ENCODE measurements around the gene EIF4G2. TPM values are rescaled to one million over a fixed set of nuclear protein-coding genes. Genes with fewer than 3 reads are reported as not detected.

Gene EIF4G2
- total and polyA plus RNA-seq, 8 donors = 88.6 to 475 (median 313) TPM

DNA sequence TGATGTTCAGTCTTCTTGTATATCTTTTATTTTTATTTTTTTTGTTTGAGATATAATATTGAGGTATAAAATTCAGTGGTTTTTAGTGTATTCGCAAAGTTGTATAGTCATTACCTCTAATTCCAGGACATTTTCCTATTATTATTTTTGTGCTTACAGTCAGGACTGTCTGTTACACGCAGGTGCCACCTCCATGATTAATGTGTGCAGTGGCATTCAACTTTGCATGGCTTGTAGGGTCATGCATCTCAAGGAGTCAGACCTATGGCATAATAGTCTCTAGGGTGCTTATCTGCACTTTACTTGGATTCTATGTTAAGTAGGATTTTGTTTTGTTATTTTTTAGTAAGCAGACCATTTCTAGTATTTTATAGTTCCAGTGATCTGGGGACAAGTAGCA lies 56.7 kb downstream of the EIF4G2 start:
- Histone ChIP-seq H3K36me3 (peaks cover 0 to 18% (median 6%) of the 10 kb centered on the region in 3 donors), H3K4me1 (peaks cover 0 to 7% (median 0%) of the 10 kb centered on the region in 3 donors), H3K27me3 (no peaks in the 10 kb centered on the region), H3K4me3 (peak overlapping the region; percentile 62 to 86 (median 76)), H3K27ac (no peak overlapping the region), H3K9me3 (no peaks in the 10 kb centered on the region)
- no peak for ATAC-seq
- 14 to 28% methylated on average over 2 of the region's 2 CpGs for WGBS, 2 donors
- TF ChIP-seq, protein P1, sequence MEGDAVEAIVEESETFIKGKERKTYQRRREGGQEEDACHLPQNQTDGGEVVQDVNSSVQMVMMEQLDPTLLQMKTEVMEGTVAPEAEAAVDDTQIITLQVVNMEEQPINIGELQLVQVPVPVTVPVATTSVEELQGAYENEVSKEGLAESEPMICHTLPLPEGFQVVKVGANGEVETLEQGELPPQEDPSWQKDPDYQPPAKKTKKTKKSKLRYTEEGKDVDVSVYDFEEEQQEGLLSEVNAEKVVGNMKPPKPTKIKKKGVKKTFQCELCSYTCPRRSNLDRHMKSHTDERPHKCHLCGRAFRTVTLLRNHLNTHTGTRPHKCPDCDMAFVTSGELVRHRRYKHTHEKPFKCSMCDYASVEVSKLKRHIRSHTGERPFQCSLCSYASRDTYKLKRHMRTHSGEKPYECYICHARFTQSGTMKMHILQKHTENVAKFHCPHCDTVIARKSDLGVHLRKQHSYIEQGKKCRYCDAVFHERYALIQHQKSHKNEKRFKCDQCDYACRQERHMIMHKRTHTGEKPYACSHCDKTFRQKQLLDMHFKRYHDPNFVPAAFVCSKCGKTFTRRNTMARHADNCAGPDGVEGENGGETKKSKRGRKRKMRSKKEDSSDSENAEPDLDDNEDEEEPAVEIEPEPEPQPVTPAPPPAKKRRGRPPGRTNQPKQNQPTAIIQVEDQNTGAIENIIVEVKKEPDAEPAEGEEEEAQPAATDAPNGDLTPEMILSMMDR (IDR thresholded peaks at IDR 0.05) = no peak
- no peak for FAIRE-seq
- intact Hi-C loops (cut with DNase I) = no loop called here
- no peak for DNase-seq

DNA sequence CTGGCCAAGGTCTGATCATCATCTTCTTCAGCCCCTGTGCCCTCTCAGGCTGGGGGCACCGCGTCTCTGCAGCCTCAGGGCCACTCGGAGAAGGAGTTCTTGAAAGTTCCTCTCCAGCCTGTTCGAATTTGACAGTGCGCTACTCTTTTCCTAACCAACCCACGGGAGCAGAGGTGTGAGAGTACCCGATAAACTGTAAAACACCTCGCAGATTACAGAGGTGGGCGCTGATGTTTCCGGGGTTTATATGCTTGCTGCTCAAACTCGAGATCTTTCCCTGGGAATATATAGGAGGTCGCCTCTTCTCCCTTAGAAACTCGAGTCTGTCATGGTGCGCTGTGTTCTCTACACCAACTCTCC lies 57.2 kb downstream of the EIF4G2 start:
- ATAC-seq (peak; percentile 15 to 40 (median 28)), DNase-seq (no peak), FAIRE-seq (no peak)
- intact Hi-C loops (cut with DNase I) = no loop called here
- WGBS, 2 donors = 0% methylated on average over 14 of the region's 14 CpGs
- peak overlapping the region; percentile 62 to 86 (median 76) for H3K4me3 ChIP-seq
- peaks cover 0 to 7% (median 0%) of the 10 kb centered on the region in 3 donors for H3K4me1 ChIP-seq
- peak overlapping the region; percentile 65 to 95 (median 87) for H3K27ac ChIP-seq
- H3K27me3 ChIP-seq = no peaks in the 10 kb centered on the region
- no peaks in the 10 kb centered on the region for H3K9me3 ChIP-seq
- peaks cover 0 to 13% (median 6%) of the 10 kb centered on the region in 3 donors for H3K36me3 ChIP-seq
- TF ChIP-seq, protein P1 (IDR thresholded peaks at IDR 0.05) = no peak

DNA sequence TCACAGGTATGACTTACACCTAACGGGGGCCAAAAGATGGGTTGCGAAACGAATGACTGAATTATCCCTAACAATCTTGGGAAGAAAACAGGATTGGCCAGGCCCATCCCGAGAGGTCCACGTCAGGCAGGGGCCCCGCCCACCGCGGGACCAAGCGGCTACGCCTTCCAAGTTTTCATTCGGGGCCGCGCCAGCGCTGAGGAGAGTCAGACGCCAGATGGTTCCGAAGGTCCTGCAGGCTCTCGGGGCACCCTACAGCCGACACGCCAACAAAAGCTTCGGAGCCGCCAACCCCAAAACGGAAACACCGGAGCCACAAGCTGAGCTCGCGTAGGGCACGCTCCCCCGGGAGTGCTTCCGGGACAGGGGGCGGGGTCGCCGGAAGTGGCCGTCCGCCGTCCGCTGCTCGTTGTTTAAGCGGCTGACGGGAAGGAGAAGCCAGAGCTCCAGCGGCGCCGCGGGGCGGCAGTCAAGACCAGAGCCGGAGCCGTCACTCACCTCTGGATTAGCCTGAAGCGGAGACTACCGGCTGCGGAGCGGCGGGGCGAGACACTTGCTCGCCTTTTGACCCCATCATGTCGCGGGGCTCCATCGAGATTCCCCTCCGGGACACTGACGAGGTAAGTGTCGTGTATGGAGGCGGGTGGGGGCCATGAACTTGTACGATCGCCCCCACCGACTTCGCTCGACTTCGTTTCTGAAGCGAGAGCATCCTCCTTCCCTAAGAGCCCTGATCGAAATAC lies 57.7 kb downstream of the EIF4G2 start, which contains the start of gene CTR9:
CTR9 (plus strand) TSS at position 409 of the 743 bp plus-strand sequence; CDS start at position 576, 167 bp downstream.
- H3K36me3 ChIP-seq = peaks cover 0 to 11% (median 6%) of the 10 kb centered on the region in 3 donors
- ATAC-seq (peak; percentile 96 to 99 (median 98)), FAIRE-seq (no peak), DNase-seq (peak; percentile 90 to 96 (median 94))
- peaks cover 0 to 7% (median 0%) of the 10 kb centered on the region in 3 donors for H3K4me1 ChIP-seq
- no peaks in the 10 kb centered on the region for H3K27me3 ChIP-seq
- H3K4me3 ChIP-seq = peak within 1 kb of the TSS; percentile 62 to 86 (median 76)
- 0% methylated on average over 63 to 67 of the region's 67 CpGs for WGBS, 2 donors
- TF ChIP-seq, protein P1 (IDR thresholded peaks at IDR 0.05) = no peak
- H3K27ac ChIP-seq = peak within 1 kb of the TSS; percentile 65 to 95 (median 87)
- H3K9me3 ChIP-seq = no peaks in the 10 kb centered on the region
- intact Hi-C loops (cut with DNase I) = no loop called here

DNA sequence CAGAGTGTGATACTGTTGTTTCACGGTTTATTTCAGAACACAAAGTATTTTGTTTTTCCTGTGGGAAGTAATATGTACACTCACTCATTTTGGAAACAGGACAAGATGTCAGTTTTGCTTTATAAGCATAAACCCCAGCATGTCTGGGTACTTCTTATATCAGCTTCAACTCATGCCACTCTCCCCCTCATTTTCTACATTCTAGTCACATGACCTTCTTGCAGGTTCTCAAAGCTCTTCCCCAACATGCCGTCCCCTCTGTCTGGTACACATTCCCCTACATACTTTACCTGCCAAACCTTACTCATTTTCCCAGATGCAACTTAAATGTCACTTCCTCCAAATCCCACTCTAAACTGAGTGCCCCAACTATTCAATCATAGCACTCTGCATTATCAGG lies 59.2 kb downstream of the EIF4G2 start:
- Histone ChIP-seq H3K27me3 (no peaks in the 10 kb centered on the region), H3K9me3 (no peaks in the 10 kb centered on the region), H3K4me3 (no peak overlapping the region), H3K27ac (no peak overlapping the region), H3K36me3 (no peaks in the 10 kb centered on the region), H3K4me1 (peaks cover 0 to 7% (median 0%) of the 10 kb centered on the region in 3 donors)
- WGBS, 2 donors = 78 to 82% methylated on average over 2 of the region's 2 CpGs
- DNase-seq = no peak
- TF ChIP-seq, protein P1 (IDR thresholded peaks at IDR 0.05) = no peak
- FAIRE-seq = no peak
- intact Hi-C loops (cut with DNase I) = no loop called here
- no peak for ATAC-seq

- TF ChIP-seq, protein P1 (IDR thresholded peaks at IDR 0.05) = no peak
- Histone ChIP-seq H3K4me1 (peaks cover 0 to 4% (median 0%) of the 10 kb centered on the region in 3 donors), H3K9me3 (no peaks in the 10 kb centered on the region), H3K27me3 (no peaks in the 10 kb centered on the region), H3K4me3 (no peak overlapping the region), H3K27ac (no peak overlapping the region), H3K36me3 (no peaks in the 10 kb centered on the region)
- intact Hi-C loops (cut with DNase I) = no loop called here
- FAIRE-seq = no peak
- no peak for ATAC-seq
- DNase-seq = no peak
Observed at GRCh38 chr11:10747733-10748132, 61.0 kb downstream of the EIF4G2 start.
